Measurements from ENCODE around the gene GALNT17.

The GALNT17 gene

GRCh38 chr7:71343039-71343438 lies 211.1 kb downstream of the GALNT17 start:
- Histone ChIP-seq H3K9me3 (ENCODE audit: insufficient read depth, low read depth, low read length) (peaks cover 3% of the 10 kb centered on the region; the same call in 1 of the 2 replicates), H3K27me3 (ENCODE audit: insufficient read depth, low read length, poor library complexity, severe bottlenecking) (no peaks in the 10 kb centered on the region), H3K79me2 (ENCODE audit: insufficient read depth, low read length) (no peaks in the 10 kb centered on the region), H2AFZ (ENCODE audit: low read length) (no peak overlapping the region), H4K20me1 (ENCODE audit: insufficient read depth, low read length, poor library complexity, severe bottlenecking) (no peaks in the 10 kb centered on the region), H3K9me2 (replicated peaks; ENCODE audit: low read depth, low read length) (no peaks in the 10 kb centered on the region), H3K4me1 (ENCODE audit: insufficient read depth, low read length, poor library complexity, severe bottlenecking) (no peaks in the 10 kb centered on the region), H3K4me2 (ENCODE audit: low read depth, low read length, poor library complexity, severe bottlenecking) (no peak overlapping the region), H3F3A (ENCODE audit: low read depth) (no peaks in the 10 kb centered on the region), H3K9ac (ENCODE audit: low read depth, low read length, poor library complexity, severe bottlenecking) (no peak overlapping the region), H3K36me3 (ENCODE audit: insufficient read depth, low read length) (no peaks in the 10 kb centered on the region), H3K4me3 (ENCODE audit: low read length, poor library complexity, severe bottlenecking) (no peak overlapping the region)
- no peak for TF ChIP-seq EZH2phosphoT487 (IDR thresholded peaks at IDR 0.05; ENCODE audit: borderline replicate concordance)

GRCh38 chr7:71343892-71344291 lies 211.9 kb downstream of the GALNT17 start:
- no peaks in the 10 kb centered on the region for H3K4me1 ChIP-seq (ENCODE audit: insufficient read depth, low read length, poor library complexity, severe bottlenecking)
- no peak overlapping the region for H3K4me2 ChIP-seq (ENCODE audit: low read depth, low read length, poor library complexity, severe bottlenecking)
- TF ChIP-seq EZH2phosphoT487 (IDR thresholded peaks at IDR 0.05; ENCODE audit: borderline replicate concordance) = no peak
- TF ChIP-seq, protein P1, sequence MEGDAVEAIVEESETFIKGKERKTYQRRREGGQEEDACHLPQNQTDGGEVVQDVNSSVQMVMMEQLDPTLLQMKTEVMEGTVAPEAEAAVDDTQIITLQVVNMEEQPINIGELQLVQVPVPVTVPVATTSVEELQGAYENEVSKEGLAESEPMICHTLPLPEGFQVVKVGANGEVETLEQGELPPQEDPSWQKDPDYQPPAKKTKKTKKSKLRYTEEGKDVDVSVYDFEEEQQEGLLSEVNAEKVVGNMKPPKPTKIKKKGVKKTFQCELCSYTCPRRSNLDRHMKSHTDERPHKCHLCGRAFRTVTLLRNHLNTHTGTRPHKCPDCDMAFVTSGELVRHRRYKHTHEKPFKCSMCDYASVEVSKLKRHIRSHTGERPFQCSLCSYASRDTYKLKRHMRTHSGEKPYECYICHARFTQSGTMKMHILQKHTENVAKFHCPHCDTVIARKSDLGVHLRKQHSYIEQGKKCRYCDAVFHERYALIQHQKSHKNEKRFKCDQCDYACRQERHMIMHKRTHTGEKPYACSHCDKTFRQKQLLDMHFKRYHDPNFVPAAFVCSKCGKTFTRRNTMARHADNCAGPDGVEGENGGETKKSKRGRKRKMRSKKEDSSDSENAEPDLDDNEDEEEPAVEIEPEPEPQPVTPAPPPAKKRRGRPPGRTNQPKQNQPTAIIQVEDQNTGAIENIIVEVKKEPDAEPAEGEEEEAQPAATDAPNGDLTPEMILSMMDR (conservative IDR thresholded peaks at IDR 0.05; ENCODE audit: low read length) = no peak
- H3K9ac ChIP-seq (ENCODE audit: low read depth, low read length, poor library complexity, severe bottlenecking) = no peak overlapping the region
- no peak overlapping the region for H2AFZ ChIP-seq (ENCODE audit: low read length)
- no peaks in the 10 kb centered on the region for H3K36me3 ChIP-seq (ENCODE audit: insufficient read depth, low read length)
- no peaks in the 10 kb centered on the region for H3K27me3 ChIP-seq (ENCODE audit: insufficient read depth, low read length, poor library complexity, severe bottlenecking)
- H3K4me3 ChIP-seq (ENCODE audit: low read length, poor library complexity, severe bottlenecking) = no peak overlapping the region
- no peaks in the 10 kb centered on the region for H4K20me1 ChIP-seq (ENCODE audit: insufficient read depth, low read length, poor library complexity, severe bottlenecking)
- H3F3A ChIP-seq (ENCODE audit: low read depth) = no peaks in the 10 kb centered on the region
- no peaks in the 10 kb centered on the region for H3K79me2 ChIP-seq (ENCODE audit: insufficient read depth, low read length)
- peaks cover 3% of the 10 kb centered on the region; the same call in 1 of the 2 replicates for H3K9me3 ChIP-seq (ENCODE audit: insufficient read depth, low read depth, low read length)
- no peaks in the 10 kb centered on the region for H3K9me2 ChIP-seq (replicated peaks; ENCODE audit: low read depth, low read length)

DNA sequence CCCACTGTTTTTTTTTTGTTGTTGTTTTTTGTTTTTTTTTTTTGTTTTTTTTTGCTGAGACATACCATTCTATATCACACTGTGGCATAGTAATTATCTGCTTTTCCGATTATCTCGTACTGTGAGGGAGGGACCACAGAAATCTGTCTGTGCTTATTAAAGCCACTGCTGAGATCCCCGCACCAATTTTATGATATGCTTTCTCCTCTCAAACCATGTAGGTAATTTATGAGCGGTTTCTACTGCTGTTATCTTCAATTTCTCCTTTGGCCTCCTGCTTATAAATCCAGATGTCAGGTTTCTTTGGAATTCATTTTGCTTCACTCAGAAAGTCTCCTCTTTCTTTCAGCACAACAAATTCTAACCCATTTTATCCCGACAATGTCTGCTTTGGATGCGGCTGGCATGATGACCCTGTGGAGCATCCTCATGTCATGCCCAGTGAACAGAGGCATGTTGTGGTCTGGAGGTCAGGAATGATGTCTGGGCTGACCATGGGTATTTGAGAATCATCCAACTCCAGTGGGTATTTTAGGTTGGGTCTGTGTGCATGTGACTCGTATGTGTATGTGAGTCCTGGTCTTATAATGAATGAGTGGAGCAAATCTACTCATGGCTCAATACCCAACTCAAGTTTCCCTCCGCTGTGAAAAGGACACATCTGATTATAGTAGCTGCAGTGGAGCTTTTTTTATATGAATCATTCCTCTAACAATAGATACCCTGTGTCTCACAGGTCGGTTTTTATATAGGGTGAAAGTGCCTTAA lies 213.4 kb downstream of the GALNT17 start:
- Histone ChIP-seq H3K4me1 (ENCODE audit: insufficient read depth, low read length, poor library complexity, severe bottlenecking) (no peaks in the 10 kb centered on the region), H2AFZ (ENCODE audit: low read length) (no peak overlapping the region), H3K4me2 (ENCODE audit: low read depth, low read length, poor library complexity, severe bottlenecking) (no peak overlapping the region), H3K27me3 (ENCODE audit: insufficient read depth, low read length, poor library complexity, severe bottlenecking) (no peaks in the 10 kb centered on the region), H4K20me1 (ENCODE audit: insufficient read depth, low read length, poor library complexity, severe bottlenecking) (no peaks in the 10 kb centered on the region), H3K4me3 (ENCODE audit: low read length, poor library complexity, severe bottlenecking) (no peak overlapping the region), H3K9me3 (ENCODE audit: insufficient read depth, low read depth, low read length) (no peaks in the 10 kb centered on the region; the same call in 1 of the 2 replicates), H3K9me2 (replicated peaks; ENCODE audit: low read depth, low read length) (no peaks in the 10 kb centered on the region), H3K36me3 (ENCODE audit: insufficient read depth, low read length) (no peaks in the 10 kb centered on the region), H3K9ac (ENCODE audit: low read depth, low read length, poor library complexity, severe bottlenecking) (no peak overlapping the region), H3F3A (ENCODE audit: low read depth) (no peaks in the 10 kb centered on the region), H3K79me2 (ENCODE audit: insufficient read depth, low read length) (no peaks in the 10 kb centered on the region)
- TF ChIP-seq, protein P1 (conservative IDR thresholded peaks at IDR 0.05; ENCODE audit: low read length) = no peak
- no peak for TF ChIP-seq EZH2phosphoT487 (IDR thresholded peaks at IDR 0.05; ENCODE audit: borderline replicate concordance)

All from Loucy (cell line).